NB4 (cell line): Measurements from ENCODE around the gene TNFRSF8.

Experiments
- MYC ChIP-seq: IDR thresholded peaks from 2 replicates; pipeline ENCODE4 v1.6.1; 2011; ENCODE audit warnings: low read depth, low read length
- POLR2A ChIP-seq: IDR thresholded peaks from 2 replicates; pipeline ENCODE4 v1.6.1; 2011; ENCODE audit warnings: mild to moderate bottlenecking; ENCODE audit not compliant: insufficient read length; ENCODE audit errors: extremely low read depth
- TF ChIP-seq, protein P1 (sequence below): IDR thresholded peaks from one replicate; pipeline ENCODE4 v1.5.1; 2012; ENCODE audit warnings: low read depth, low read length

DNA sequence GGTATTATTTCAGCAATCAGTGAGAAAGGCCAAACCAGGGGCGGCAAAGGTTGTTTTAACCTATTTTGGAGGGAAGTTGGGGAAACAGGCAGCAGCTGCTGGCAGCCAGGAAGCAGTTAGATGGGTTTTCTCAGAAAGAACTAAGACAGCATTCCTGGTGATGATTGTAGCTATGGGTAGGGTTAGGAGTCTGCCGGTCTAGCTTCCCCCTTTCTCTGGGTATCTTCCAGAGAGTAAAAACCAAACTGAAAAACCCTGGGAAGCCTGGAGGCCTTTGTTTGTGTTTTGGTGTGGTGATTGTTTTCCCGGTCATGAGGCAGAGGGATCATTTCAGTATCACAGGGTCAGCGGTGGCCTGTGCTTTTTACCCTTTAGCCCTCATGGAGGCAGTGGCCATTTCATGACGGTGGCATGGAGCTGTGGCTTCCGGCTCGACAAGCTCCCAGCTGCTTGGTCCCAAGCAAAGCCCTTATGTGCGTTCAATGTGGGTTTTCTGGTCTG lies 84.1 kb downstream of the TNFRSF8 start:
- TF ChIP-seq, protein P1, sequence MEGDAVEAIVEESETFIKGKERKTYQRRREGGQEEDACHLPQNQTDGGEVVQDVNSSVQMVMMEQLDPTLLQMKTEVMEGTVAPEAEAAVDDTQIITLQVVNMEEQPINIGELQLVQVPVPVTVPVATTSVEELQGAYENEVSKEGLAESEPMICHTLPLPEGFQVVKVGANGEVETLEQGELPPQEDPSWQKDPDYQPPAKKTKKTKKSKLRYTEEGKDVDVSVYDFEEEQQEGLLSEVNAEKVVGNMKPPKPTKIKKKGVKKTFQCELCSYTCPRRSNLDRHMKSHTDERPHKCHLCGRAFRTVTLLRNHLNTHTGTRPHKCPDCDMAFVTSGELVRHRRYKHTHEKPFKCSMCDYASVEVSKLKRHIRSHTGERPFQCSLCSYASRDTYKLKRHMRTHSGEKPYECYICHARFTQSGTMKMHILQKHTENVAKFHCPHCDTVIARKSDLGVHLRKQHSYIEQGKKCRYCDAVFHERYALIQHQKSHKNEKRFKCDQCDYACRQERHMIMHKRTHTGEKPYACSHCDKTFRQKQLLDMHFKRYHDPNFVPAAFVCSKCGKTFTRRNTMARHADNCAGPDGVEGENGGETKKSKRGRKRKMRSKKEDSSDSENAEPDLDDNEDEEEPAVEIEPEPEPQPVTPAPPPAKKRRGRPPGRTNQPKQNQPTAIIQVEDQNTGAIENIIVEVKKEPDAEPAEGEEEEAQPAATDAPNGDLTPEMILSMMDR = no peak
- no peak for TF ChIP-seq POLR2A
- no peak for TF ChIP-seq MYC
